Stimulated activated CD8-positive, alpha-beta memory T cell treated with anti-CD3 and anti-CD28 coated beads, Interleukin-12 subunit alpha, Interleukin-12 subunit beta, amount 100 ng/mL, for 24 hours (primary cell): ENCODE measurements around the gene FIGN.

Experiments used
- DNase-seq: peaks from one replicate; pipeline ENCODE4 v3.0.0-alpha.2; 2020; ENCODE audit errors: extremely low read depth

FIGN gene, protein sequence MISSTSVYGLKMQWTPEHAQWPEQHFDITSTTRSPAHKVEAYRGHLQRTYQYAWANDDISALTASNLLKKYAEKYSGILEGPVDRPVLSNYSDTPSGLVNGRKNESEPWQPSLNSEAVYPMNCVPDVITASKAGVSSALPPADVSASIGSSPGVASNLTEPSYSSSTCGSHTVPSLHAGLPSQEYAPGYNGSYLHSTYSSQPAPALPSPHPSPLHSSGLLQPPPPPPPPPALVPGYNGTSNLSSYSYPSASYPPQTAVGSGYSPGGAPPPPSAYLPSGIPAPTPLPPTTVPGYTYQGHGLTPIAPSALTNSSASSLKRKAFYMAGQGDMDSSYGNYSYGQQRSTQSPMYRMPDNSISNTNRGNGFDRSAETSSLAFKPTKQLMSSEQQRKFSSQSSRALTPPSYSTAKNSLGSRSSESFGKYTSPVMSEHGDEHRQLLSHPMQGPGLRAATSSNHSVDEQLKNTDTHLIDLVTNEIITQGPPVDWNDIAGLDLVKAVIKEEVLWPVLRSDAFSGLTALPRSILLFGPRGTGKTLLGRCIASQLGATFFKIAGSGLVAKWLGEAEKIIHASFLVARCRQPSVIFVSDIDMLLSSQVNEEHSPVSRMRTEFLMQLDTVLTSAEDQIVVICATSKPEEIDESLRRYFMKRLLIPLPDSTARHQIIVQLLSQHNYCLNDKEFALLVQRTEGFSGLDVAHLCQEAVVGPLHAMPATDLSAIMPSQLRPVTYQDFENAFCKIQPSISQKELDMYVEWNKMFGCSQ

GRCh38 chr2:163735685-163736432 lies at the start of gene FIGN:
FIGN (minus strand) TSS chr2:163736008; CDS start chr2:163734927, 1,081 bp downstream.
- no peak for DNase-seq

DNA sequence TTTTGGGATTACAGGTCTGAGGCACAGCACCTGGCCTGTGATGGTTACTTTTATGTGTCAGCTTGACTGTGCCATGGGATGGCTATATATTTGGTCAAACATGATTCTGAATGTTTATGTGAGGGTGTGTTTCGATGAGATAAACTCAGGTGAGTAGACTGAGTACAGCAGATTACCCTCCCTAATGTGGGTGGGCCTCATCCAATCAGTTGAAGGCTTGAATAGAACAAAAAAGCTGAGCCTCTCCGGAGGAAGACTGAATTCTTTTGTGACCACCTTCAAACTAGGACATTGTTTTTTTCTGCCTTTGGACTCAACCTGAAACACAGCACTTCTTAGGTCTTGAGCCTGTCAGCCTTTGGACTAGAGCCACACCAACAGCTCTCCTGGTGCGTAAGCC lies 49.4 kb upstream of the FIGN start:
- DNase-seq = no peak

DNA sequence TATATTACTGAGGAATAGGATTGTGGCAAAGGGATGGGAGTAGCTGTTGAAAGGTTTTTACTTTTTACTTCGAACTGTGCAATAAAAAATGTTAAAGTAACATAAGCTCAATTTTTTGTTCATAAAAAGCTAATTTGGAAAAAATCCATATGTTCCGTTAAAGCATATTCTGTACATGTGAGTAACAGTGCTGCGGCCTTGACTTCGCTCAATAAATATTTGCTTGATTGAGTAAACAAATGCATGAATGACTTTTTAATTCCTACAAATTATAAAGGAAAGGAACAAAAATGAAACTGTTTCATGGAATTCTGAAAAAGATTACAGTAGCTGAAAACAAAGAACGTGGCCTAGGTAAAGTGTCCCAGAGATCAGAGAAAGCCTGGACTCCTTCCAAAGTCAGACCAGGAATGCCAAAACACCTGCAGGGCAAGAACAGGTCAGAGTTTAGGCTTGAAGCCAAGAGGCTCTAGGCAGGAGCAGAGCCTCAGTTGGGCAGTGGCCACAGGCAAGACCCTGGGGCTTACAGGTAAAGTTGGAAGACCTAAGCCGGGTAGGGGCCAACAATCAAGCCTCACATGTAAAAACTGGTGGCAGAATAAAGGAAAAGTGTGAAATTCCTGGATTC lies 44.3 kb upstream of the FIGN start:
- DNase-seq = no peak

GRCh38 chr2:163778045-163778781 lies 42.4 kb upstream of the FIGN start:
- DNase-seq = no peak

GRCh38 chr2:163775304-163775703 lies 39.5 kb upstream of the FIGN start:
- no peak for DNase-seq

GRCh38 chr2:163774862-163775261 lies 39.1 kb upstream of the FIGN start:
- no peak for DNase-seq

DNA sequence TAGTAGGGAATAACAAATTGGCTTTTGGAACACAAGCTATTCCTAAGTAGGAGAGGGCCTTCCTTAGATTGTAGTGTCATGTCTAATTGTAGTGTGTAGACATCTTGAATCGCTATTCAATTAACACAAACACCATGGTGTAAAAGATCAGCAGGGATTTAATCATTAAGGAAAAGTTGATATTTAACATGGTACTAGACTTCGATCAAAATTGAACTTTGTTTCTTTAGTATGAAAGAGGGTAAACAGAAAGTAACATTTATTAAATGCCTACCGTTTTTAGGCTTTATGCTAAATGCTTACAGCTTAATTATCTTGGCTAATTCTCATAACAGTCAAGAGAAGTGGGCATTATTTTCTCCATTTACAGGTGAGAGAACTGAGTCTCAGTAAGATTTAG lies 37.5 kb upstream of the FIGN start:
- DNase-seq = no peak

- DNase-seq = no peak
These were observed 35.8 kb upstream of the FIGN start for GRCh38 chr2:163771596-163771995.

- DNase-seq = no peak
These were observed 33.3 kb upstream of the FIGN start for GRCh38 chr2:163768881-163769695.

GRCh38 chr2:163767097-163767496 lies 31.3 kb upstream of the FIGN start:
- DNase-seq = no peak

- DNase-seq = no peak
These were observed 28.8 kb upstream of the FIGN start for GRCh38 chr2:163764566-163764965.

GRCh38 chr2:163759013-163759412 lies 23.2 kb upstream of the FIGN start:
- no peak for DNase-seq

- no peak for DNase-seq
These were observed 22.0 kb upstream of the FIGN start for GRCh38 chr2:163757814-163758213.

DNA sequence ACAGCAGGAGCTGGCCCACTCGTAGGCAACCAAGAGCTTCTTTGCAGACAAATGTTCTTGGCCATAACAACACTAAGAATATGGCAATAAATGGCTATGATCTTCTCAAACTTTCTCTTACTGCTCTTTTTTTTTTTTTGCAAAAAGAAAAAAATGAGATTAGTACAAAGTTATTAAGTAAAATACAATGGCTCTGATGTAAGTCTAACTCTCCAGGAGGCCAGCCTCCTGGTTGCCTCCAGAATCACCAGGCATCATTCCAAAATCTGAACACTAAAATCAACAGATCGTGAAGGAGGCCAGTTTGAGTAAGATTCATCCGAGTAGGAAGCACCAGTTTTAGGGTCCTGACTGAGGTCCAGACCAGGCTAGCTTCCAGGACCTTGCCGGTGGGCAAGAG lies 20.8 kb upstream of the FIGN start:
- DNase-seq = no peak

DNA sequence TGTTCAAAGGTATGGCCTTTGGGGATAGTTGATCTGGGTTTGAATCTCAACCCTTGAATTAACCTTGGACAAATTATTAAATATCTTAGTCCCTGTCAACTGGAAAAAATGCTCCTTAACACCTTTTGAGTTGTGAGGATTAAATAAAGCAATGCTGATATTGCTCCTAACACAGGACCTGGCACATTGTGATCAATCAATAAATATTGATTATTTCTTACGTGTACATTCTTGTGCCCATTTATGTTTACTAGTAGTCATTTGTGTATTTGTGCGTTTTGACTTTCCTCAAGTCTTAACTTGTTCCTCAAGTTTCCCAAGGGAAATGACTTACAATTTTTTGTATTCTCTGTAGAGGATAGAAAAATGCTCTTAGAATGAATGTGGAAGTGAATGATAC lies 19.6 kb upstream of the FIGN start:
- no peak for DNase-seq

DNA sequence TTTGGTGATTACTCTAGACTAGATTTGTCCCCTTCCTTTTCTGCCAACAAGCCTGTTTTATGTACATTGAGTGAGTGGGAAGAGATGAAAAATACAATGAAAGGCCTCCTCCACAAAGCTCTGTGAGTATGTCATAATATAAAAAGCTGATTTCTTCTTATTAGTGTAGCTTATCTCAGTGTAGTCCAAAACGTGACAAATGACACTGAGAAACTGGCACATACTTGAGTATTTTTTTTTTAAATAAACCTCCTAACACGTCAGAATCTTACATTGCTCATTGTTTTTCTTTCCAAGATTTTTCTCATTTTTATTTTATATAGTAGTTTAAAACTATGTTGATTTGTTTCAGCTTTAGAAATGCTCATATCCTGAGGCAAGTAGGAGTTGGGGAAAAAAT lies 17.9 kb upstream of the FIGN start:
- DNase-seq = no peak

GRCh38 chr2:163752267-163752666 lies 16.5 kb upstream of the FIGN start:
- DNase-seq = no peak

DNA sequence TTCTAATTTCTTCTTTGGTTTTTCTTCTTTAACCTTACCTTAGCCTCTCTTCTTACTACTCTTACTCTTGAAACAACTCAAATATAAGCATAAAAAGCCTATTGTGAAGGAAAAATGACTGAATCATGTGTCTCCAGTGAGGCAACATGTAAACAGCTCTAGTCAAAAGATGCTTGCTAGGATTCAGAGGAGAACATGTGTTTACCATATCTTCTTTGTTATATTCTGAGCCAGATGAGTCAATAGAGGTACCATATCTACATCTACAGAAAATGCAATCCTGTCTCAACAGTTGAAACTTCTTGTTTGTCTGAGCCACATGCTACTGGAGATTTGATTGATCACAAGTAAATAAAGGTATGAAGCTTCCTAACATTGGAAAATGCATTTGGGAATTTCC lies 15.9 kb upstream of the FIGN start:
- DNase-seq = no peak

GRCh38 chr2:163748420-163748819 lies 12.6 kb upstream of the FIGN start:
- no peak for DNase-seq

- no peak for DNase-seq
These were observed 5.6 kb upstream of the FIGN start for GRCh38 chr2:163741435-163741834.
